Type B pancreatic cell (in vitro differentiated cells): Measurements from ENCODE around the gene ALMS1. TPM values are rescaled to one million over a fixed set of nuclear protein-coding genes. Genes with fewer than 3 reads are reported as not detected.
A peak's percentile ranks its signal among the peaks of the same experiment; 100 is the strongest.

Experiments used
- DNase-seq: peaks from one replicate; pipeline ENCODE4 v3.0.0; 2021; ENCODE audit warnings: mixed read lengths; ENCODE audit not compliant: unreplicated experiment; ENCODE audit errors: extremely low spot score
- H3K27ac Mint-ChIP-seq: 2 replicates; pipeline ENCODE4 v1.8.0; 2021; ENCODE audit warnings: mild to moderate bottlenecking, mixed read lengths
- H3K27me3 Mint-ChIP-seq: 2 replicates; pipeline ENCODE4 v1.8.0; 2021; ENCODE audit warnings: mixed read lengths
- H3K36me3 Mint-ChIP-seq: 2 replicates; pipeline ENCODE4 v1.8.0; 2021; ENCODE audit warnings: mixed read lengths
- H3K4me1 Mint-ChIP-seq: one replicate; pipeline ENCODE4 v1.8.0; 2021; ENCODE audit warnings: mixed read lengths; ENCODE audit not compliant: unreplicated experiment
- H3K4me3 Mint-ChIP-seq: 2 replicates; pipeline ENCODE4 v1.8.0; 2021; ENCODE audit warnings: mild to moderate bottlenecking, mixed read lengths
- H3K9me3 Mint-ChIP-seq: 2 replicates; pipeline ENCODE4 v1.8.0; 2021; ENCODE audit warnings: mixed read lengths
- long read RNA-seq: library from polyadenylated mRNA; unstranded; transcript quantifications from one replicate; pipeline ENCODE4 v2.0.0, GENCODE V29; 2020
- total RNA-seq: library from RNA; stranded (reverse); gene quantifications from 2 replicates; pipeline ENCODE4 v1.2.1, GENCODE V29; 2021; ENCODE audit warnings: low replicate concordance
- TF ChIP-seq, protein P1 (sequence below): fragments of 200-600 bp; sonication (generic); conservative IDR thresholded peaks from 2 replicates; pipeline ENCODE4 v1.5.0; 2021; ENCODE audit warnings: antibody characterized with exemption, mild to moderate bottlenecking

The ALMS1 gene, protein sequence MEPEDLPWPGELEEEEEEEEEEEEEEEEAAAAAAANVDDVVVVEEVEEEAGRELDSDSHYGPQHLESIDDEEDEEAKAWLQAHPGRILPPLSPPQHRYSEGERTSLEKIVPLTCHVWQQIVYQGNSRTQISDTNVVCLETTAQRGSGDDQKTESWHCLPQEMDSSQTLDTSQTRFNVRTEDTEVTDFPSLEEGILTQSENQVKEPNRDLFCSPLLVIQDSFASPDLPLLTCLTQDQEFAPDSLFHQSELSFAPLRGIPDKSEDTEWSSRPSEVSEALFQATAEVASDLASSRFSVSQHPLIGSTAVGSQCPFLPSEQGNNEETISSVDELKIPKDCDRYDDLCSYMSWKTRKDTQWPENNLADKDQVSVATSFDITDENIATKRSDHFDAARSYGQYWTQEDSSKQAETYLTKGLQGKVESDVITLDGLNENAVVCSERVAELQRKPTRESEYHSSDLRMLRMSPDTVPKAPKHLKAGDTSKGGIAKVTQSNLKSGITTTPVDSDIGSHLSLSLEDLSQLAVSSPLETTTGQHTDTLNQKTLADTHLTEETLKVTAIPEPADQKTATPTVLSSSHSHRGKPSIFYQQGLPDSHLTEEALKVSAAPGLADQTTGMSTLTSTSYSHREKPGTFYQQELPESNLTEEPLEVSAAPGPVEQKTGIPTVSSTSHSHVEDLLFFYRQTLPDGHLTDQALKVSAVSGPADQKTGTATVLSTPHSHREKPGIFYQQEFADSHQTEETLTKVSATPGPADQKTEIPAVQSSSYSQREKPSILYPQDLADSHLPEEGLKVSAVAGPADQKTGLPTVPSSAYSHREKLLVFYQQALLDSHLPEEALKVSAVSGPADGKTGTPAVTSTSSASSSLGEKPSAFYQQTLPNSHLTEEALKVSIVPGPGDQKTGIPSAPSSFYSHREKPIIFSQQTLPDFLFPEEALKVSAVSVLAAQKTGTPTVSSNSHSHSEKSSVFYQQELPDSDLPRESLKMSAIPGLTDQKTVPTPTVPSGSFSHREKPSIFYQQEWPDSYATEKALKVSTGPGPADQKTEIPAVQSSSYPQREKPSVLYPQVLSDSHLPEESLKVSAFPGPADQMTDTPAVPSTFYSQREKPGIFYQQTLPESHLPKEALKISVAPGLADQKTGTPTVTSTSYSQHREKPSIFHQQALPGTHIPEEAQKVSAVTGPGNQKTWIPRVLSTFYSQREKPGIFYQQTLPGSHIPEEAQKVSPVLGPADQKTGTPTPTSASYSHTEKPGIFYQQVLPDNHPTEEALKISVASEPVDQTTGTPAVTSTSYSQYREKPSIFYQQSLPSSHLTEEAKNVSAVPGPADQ (N-terminal part only)
- 14.6 and 30.4 TPM in 2 replicates for total RNA-seq
- long read RNA-seq, partial matches to known transcripts: 3 of 4 reads
- long read RNA-seq, other reads (novel, unspliced or antisense): 1 of 4 reads

DNA sequence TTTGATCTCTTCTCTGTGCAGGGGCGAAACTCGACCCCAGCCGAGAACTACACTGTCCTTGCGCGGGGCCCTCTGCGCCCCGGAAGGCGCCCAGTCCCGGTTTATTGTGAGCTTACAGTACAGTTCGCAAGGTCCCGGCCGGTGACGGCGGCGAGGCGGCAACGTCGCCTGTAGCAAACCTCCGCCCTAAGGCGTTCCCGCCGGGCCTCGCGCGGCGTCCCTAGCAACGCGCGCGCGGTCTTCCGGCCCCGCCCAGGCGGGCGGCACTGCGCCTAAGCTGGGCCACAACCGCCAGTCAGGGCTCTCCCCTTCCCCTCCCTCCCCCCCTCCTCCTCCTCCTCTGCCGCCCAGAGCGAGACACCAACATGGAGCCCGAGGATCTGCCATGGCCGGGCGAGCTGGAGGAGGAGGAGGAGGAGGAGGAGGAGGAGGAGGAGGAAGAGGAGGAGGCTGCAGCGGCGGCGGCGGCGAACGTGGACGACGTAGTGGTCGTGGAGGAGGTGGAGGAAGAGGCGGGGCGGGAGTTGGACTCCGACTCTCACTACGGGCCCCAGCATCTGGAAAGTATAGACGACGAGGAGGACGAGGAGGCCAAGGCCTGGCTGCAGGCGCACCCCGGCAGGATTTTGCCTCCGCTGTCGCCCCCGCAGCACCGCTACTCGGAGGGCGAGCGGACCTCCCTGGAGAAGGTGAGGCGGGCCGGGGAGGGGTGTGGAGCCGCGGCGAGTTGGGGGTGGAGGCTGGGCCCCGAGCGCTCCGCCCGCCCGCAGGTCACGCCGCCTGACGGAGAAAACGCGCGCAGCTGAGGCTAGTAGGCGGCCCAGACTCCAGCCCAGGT lies at the start of gene ALMS1:
ALMS1 (plus strand) TSS at position 333 of the 838 bp plus-strand sequence; CDS start at position 366, 33 bp downstream.
- H3K9me3 Mint-ChIP-seq: peaks cover 7% of the 10 kb centered on the region
- H3K4me3 Mint-ChIP-seq: peak within 1 kb of the TSS; percentile 96
- peaks cover 12% of the 10 kb centered on the region for H3K36me3 Mint-ChIP-seq
- H3K4me1 Mint-ChIP-seq: peaks cover 23% of the 10 kb centered on the region
- peaks cover 37% of the 10 kb centered on the region for H3K27me3 Mint-ChIP-seq
- DNase-seq: peak; percentile 88
- peak within 1 kb of the TSS; percentile 88 for H3K27ac Mint-ChIP-seq
- TF ChIP-seq, protein P1, sequence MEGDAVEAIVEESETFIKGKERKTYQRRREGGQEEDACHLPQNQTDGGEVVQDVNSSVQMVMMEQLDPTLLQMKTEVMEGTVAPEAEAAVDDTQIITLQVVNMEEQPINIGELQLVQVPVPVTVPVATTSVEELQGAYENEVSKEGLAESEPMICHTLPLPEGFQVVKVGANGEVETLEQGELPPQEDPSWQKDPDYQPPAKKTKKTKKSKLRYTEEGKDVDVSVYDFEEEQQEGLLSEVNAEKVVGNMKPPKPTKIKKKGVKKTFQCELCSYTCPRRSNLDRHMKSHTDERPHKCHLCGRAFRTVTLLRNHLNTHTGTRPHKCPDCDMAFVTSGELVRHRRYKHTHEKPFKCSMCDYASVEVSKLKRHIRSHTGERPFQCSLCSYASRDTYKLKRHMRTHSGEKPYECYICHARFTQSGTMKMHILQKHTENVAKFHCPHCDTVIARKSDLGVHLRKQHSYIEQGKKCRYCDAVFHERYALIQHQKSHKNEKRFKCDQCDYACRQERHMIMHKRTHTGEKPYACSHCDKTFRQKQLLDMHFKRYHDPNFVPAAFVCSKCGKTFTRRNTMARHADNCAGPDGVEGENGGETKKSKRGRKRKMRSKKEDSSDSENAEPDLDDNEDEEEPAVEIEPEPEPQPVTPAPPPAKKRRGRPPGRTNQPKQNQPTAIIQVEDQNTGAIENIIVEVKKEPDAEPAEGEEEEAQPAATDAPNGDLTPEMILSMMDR: peak; percentile 27

DNA sequence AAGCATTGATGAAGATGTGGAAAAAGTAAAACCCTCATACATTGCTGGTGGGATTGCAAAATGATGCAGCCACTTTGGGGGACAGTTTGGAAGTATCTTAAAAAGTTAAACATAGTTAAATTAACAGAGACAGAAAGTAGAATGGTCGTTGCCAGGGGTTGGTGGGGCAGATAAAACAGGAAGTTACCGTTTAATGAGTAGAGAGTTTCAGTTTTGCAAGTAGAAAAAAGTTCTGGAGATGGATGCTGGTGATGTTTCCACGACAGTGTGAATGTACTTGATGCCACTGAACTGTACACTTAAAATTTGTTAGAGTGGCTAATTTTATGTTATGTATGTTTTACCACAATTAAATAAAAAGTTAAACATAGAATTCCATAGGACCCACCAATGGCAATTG lies 47.8 kb upstream of the ALMS1 start:
- Mint-ChIP-seq H3K4me3 (no peak overlapping the region), H3K4me1 (no peaks in the 10 kb centered on the region), H3K27me3 (peaks cover 19% of the 10 kb centered on the region), H3K36me3 (no peaks in the 10 kb centered on the region), H3K9me3 (peaks cover 7% of the 10 kb centered on the region), H3K27ac (no peak overlapping the region)
- TF ChIP-seq, protein P1: no peak
- DNase-seq: no peak

DNA sequence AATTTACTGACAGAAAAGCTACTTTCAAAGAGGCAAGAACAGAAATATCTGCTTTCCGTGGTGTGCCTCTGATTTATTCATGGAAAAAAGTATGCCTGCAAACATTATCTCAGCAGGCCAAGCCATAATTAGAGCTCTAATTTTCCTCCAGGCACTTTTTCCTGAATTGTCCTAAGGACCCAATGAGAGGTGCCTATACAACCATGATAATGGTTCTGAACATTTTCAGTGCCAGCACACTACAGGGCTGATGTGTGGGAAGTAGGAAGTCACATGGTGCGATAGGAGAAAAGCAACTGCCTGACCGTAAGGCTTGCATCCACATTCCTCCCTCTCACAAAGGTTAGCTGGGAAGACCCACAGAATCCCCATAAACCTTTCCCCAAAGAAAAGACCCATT lies 46.4 kb upstream of the ALMS1 start:
- H3K4me1 Mint-ChIP-seq: no peaks in the 10 kb centered on the region
- peaks cover 17% of the 10 kb centered on the region for H3K27me3 Mint-ChIP-seq
- no peak for DNase-seq
- no peaks in the 10 kb centered on the region for H3K36me3 Mint-ChIP-seq
- no peak overlapping the region for H3K27ac Mint-ChIP-seq
- TF ChIP-seq, protein P1: no peak
- peaks cover 6% of the 10 kb centered on the region for H3K9me3 Mint-ChIP-seq
- no peak overlapping the region for H3K4me3 Mint-ChIP-seq

DNA sequence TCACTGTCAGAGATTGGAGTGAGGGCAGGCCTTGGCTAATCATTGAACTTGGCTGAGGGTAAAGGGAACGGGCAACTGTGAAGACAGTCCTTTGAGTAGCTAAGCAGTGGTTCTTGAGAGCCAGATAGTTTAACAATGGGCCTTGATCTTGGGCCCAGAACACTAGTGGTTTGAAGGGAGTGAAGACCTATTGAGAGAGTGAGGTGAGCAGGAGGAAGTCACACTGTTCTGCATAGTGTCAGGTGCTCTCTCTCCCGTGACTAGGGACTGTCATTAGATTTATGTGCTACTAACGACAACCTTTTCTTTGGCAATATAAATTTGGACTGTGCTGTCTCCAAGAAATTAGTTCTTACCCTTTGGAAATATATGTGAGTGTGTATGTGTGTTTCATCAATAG lies 44.6 kb upstream of the ALMS1 start:
- Mint-ChIP-seq H3K9me3 (no peaks in the 10 kb centered on the region), H3K27ac (no peak overlapping the region), H3K4me1 (no peaks in the 10 kb centered on the region), H3K4me3 (no peak overlapping the region), H3K27me3 (peaks cover 26% of the 10 kb centered on the region), H3K36me3 (no peaks in the 10 kb centered on the region)
- TF ChIP-seq, protein P1: no peak
- no peak for DNase-seq
